Trophoblast cell (in vitro differentiated cells and primary cell): ENCODE results near the gene TTYH1.

Experiments used
- DNase-seq, 2 donors: peaks; one replicate each; pipeline ENCODE4 v3.0.0-alpha.2; 2016
- H2AFZ ChIP-seq: 2 replicates; pipeline ENCODE4 v1.6.1; 2013; ENCODE audit warnings: low read length, moderate library complexity, mild to moderate bottlenecking; ENCODE audit not compliant: insufficient read depth, poor library complexity
- H2AK5ac ChIP-seq: 2 replicates; pipeline ENCODE4 v1.6.1; 2013; ENCODE audit warnings: mild to moderate bottlenecking, low read length
- H2BK120ac ChIP-seq: 2 replicates; pipeline ENCODE4 v1.6.1; 2013; ENCODE audit warnings: low read length, mild to moderate bottlenecking, moderate library complexity; ENCODE audit not compliant: insufficient read depth, poor library complexity
- H2BK12ac ChIP-seq: 2 replicates; pipeline ENCODE4 v1.6.1; 2013; ENCODE audit warnings: mild to moderate bottlenecking, low read length, moderate library complexity
- H2BK5ac ChIP-seq: 2 replicates; pipeline ENCODE4 v1.6.1; 2013; ENCODE audit warnings: low read length, low read depth, moderate library complexity, mild to moderate bottlenecking; ENCODE audit not compliant: poor library complexity
- H3K14ac ChIP-seq: 2 replicates; pipeline ENCODE4 v1.6.1; 2013; ENCODE audit warnings: mild to moderate bottlenecking, low read length
- H3K18ac ChIP-seq: 2 replicates; pipeline ENCODE4 v1.6.1; 2013; ENCODE audit warnings: mild to moderate bottlenecking, low read length
- H3K23ac ChIP-seq: 2 replicates; pipeline ENCODE4 v1.6.1; 2013; ENCODE audit warnings: low read length
- H3K27ac ChIP-seq: 2 replicates; pipeline ENCODE4 v1.5.1; 2013; ENCODE audit warnings: low read depth, mild to moderate bottlenecking, inconsistent platforms, low read length, moderate library complexity
- H3K27me3 ChIP-seq: 2 replicates; pipeline ENCODE4 v1.6.1; 2013; ENCODE audit warnings: inconsistent platforms, mild to moderate bottlenecking, low read length, moderate library complexity; ENCODE audit not compliant: insufficient read depth
- H3K36me3 ChIP-seq, 2 experiments: 1 replicate in 1 of 2; 2 replicates in 1 of 2; pipeline ENCODE4 v1.6.1; 2013; ENCODE audit warnings: low read length in 2 of 2, mild to moderate bottlenecking in 2 of 2, moderate library complexity in 1 of 2; ENCODE audit not compliant: insufficient read depth in 2 of 2, control insufficient read depth in 1 of 2
- H3K4ac ChIP-seq: 2 replicates; pipeline ENCODE4 v1.6.1; 2013; ENCODE audit warnings: low read depth, mild to moderate bottlenecking, low read length, moderate library complexity
- H3K4me1 ChIP-seq, 2 experiments: 1 replicate in 1 of 2; 2 replicates in 1 of 2; pipeline ENCODE4 v1.6.1; 2013; ENCODE audit warnings: low read length in 2 of 2, mild to moderate bottlenecking in 2 of 2, moderate library complexity in 1 of 2; ENCODE audit not compliant: insufficient read depth in 2 of 2, control insufficient read depth in 1 of 2
- H3K4me2 ChIP-seq: 2 replicates; pipeline ENCODE4 v1.6.1; 2013; ENCODE audit warnings: inconsistent platforms, mild to moderate bottlenecking, low read length, moderate library complexity
- H3K4me3 ChIP-seq: 2 replicates; pipeline ENCODE4 v1.5.1; 2013; ENCODE audit warnings: mild to moderate bottlenecking, low read depth, low read length, inconsistent platforms
- H3K79me1 ChIP-seq: one replicate; pipeline ENCODE4 v1.6.1; 2013; ENCODE audit warnings: low read length
- H3K79me2 ChIP-seq: 2 replicates; pipeline ENCODE4 v1.6.1; 2013; ENCODE audit warnings: low read length, mild to moderate bottlenecking; ENCODE audit not compliant: control insufficient read depth, insufficient read depth, poor library complexity
- H3K9ac ChIP-seq: 2 replicates; pipeline ENCODE4 v1.6.1; 2013; ENCODE audit warnings: mild to moderate bottlenecking, low read length
- H3K9me3 ChIP-seq: 2 replicates; pipeline ENCODE4 v1.6.1; 2013; ENCODE audit warnings: low read depth, mild to moderate bottlenecking, control low read depth, inconsistent platforms, low read length; ENCODE audit not compliant: insufficient read depth
- H4K12ac ChIP-seq: 2 replicates; pipeline ENCODE4 v1.6.1; 2013; ENCODE audit warnings: low read depth, mild to moderate bottlenecking, low read length, moderate library complexity
- H4K8ac ChIP-seq: 2 replicates; pipeline ENCODE4 v1.6.1; 2013; ENCODE audit warnings: low read depth, mild to moderate bottlenecking, low read length, moderate library complexity
- H4K91ac ChIP-seq: one replicate; pipeline ENCODE4 v1.6.1; 2013; ENCODE audit warnings: low read depth, mild to moderate bottlenecking, low read length, moderate library complexity
- WGBS: extraction: QIAGEN DNeasy Blood & Tissue Kit; methylation state at CpG from one replicate; pipeline ENCODE4 v1.1.7; 2013; ENCODE audit warnings: missing lambda C conversion rate; ENCODE audit not compliant: insufficient read length, insufficient coverage; ENCODE audit errors: extremely low coverage; 5-methylcytosine and 5-hydroxymethylcytosine counted together

The TTYH1 gene

DNA sequence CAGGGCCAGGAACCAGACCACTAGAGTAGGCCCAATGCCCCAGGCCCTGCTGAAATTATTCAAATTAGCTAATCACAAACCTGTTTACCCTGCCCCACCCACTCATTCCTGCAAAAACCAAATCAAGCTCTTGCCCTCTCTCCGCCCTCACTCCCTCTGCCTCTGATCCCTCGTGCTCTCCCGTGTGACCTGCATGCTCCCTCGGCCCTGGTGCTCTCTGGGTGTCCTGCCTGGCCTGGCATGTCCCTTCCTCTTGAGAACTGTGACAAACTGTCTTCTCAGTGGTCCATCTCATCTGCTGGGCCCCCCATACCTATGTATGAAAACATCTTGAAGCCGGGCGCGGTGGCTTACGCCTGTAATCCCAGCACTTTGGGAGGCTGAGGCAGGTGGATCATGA, 12.2 kb upstream of the TTYH1 start:
- no CpG with 5 or more reads among the region's 8 CpGs for WGBS

DNA sequence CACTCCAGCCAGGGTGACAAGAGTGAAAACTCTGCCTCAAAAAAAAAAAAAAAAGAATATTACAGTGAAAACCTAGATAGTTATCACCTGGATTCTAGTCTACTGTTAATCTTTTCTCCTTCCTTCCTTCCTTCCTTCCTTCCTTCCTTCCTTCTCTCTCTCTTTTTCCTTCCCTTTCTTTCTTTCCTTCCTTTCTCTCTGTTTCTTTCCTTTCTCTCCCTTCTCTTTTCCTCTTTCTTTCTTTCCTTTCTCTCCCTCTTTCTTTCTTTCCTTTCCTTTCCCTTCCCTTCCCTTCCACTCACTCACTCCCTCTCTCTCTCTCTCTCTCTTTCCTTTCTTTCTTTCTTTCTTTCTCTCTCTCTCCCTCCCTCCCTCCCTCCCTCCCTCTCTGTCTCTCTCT, 9.6 kb upstream of the TTYH1 start:
- H3K27ac ChIP-seq, result no peak overlapping the region
- no peak overlapping the region for H3K14ac ChIP-seq
- H4K91ac ChIP-seq, result no peak overlapping the region
- no peak overlapping the region for H3K18ac ChIP-seq
- no peak for DNase-seq
- no peak overlapping the region for H2AK5ac ChIP-seq
- H3K79me1 ChIP-seq, result no peaks in the 10 kb centered on the region
- H3K27me3 ChIP-seq, result no peaks in the 10 kb centered on the region
- H3K79me2 ChIP-seq, result no peaks in the 10 kb centered on the region
- H3K23ac ChIP-seq, result no peak overlapping the region
- H3K4me2 ChIP-seq, result no peak overlapping the region
- H3K9me3 ChIP-seq, result no peaks in the 10 kb centered on the region
- H2BK12ac ChIP-seq, result no peak overlapping the region
- no peak overlapping the region for H3K4me3 ChIP-seq
- no peak overlapping the region for H2BK120ac ChIP-seq
- no peak overlapping the region for H4K8ac ChIP-seq
- H2AFZ ChIP-seq, result no peak overlapping the region
- H3K4ac ChIP-seq, result no peak overlapping the region
- no peaks in the 10 kb centered on the region for H3K36me3 ChIP-seq
- H2BK5ac ChIP-seq, result no peak overlapping the region
- H3K4me1 ChIP-seq, result no peaks in the 10 kb centered on the region
- no peak overlapping the region for H4K12ac ChIP-seq
- H3K9ac ChIP-seq, result no peak overlapping the region

More for the DNA sequence above, 12.2 kb upstream of the TTYH1 start:
- Histone ChIP-seq H3K79me2 (no peaks in the 10 kb centered on the region), H3K36me3 (no peaks in the 10 kb centered on the region), H2AFZ (no peak overlapping the region), H4K91ac (no peak overlapping the region), H2BK120ac (no peak overlapping the region), H3K4me2 (no peak overlapping the region), H2BK12ac (no peak overlapping the region), H2BK5ac (no peak overlapping the region), H3K14ac (no peak overlapping the region), H3K27me3 (no peaks in the 10 kb centered on the region), H2AK5ac (no peak overlapping the region), H3K18ac (no peak overlapping the region), H3K4ac (no peak overlapping the region), H3K9me3 (no peaks in the 10 kb centered on the region), H4K12ac (no peak overlapping the region), H3K79me1 (no peaks in the 10 kb centered on the region), H3K27ac (no peak overlapping the region), H3K23ac (no peak overlapping the region), H3K4me3 (no peak overlapping the region), H3K4me1 (no peaks in the 10 kb centered on the region), H4K8ac (no peak overlapping the region), H3K9ac (no peak overlapping the region)
- no peak for DNase-seq

DNA sequence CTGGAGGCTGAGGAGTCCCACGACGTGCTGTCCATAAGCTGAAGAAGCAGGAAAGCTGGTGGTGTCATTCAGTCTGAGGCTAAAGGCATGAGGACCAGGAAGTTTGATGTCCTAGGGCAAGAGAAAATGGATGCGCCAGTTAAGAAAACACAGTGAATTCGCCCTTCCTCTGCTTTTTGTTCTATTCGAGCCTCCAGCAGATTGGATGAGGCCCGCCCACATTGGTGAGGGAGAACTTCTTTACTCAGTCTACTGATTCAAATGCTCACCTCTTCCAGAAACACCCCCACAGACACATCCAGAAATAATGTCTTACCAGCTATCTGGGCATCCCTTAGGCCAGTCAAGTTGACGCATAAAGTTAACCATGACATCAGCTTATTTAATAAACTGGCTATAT, 7.5 kb upstream of the TTYH1 start:
- H2BK12ac ChIP-seq, result no peak overlapping the region
- no peak for DNase-seq
- no peak overlapping the region for H3K18ac ChIP-seq
- H3K79me1 ChIP-seq, result no peaks in the 10 kb centered on the region
- H3K4me3 ChIP-seq, result no peak overlapping the region
- H2AFZ ChIP-seq, result no peak overlapping the region
- no peak overlapping the region for H3K27ac ChIP-seq
- no peak overlapping the region for H4K91ac ChIP-seq
- H3K36me3 ChIP-seq, result no peaks in the 10 kb centered on the region
- no peaks in the 10 kb centered on the region for H3K4me1 ChIP-seq
- no CpG with 5 or more reads among the region's 7 CpGs for WGBS
- H3K14ac ChIP-seq, result no peak overlapping the region
- no peak overlapping the region for H3K23ac ChIP-seq
- no peak overlapping the region for H4K8ac ChIP-seq
- H3K79me2 ChIP-seq, result no peaks in the 10 kb centered on the region
- H2BK5ac ChIP-seq, result no peak overlapping the region
- no peak overlapping the region for H4K12ac ChIP-seq
- no peaks in the 10 kb centered on the region for H3K27me3 ChIP-seq
- H2BK120ac ChIP-seq, result no peak overlapping the region
- H3K9me3 ChIP-seq, result peaks cover under 1% of the 10 kb centered on the region
- no peak overlapping the region for H3K4me2 ChIP-seq
- H3K4ac ChIP-seq, result no peak overlapping the region
- H3K9ac ChIP-seq, result no peak overlapping the region
- H2AK5ac ChIP-seq, result no peak overlapping the region

DNA sequence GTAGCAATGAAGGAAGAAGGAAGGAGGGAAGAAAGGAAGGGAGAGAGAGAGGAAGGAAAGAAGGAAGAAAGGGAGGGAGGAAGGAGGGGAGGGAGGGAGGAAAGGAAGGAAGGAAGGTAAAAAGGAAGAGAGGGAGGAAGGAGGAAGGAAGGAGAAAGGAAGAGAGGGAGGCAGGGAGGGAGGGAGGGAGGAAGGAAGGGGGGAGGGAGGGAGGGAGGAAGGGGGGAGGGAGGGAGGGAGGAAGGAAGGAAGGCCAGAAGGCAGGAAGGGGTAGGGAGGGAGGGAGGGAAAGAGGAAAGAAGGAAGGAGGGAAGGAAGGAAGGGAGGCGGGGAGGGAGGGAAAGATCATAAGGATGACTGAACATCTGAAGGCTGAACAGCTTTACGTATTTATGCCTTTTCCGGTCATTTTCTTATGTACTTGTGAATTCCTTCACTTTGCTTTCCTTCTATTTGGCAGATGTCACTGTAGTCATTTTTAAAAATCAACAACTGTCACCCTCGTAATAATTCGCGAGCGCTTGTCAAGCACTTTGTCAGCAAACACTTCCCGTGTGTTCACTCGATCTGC, 6.7 kb upstream of the TTYH1 start:
- no peak overlapping the region for H4K8ac ChIP-seq
- no CpG with 5 or more reads among the region's 9 CpGs for WGBS

More for the DNA sequence above, 6.7 kb upstream of the TTYH1 start:
- Histone ChIP-seq H2BK120ac (no peak overlapping the region), H3K4me3 (no peak overlapping the region), H3K4me1 (no peaks in the 10 kb centered on the region), H3K9ac (no peak overlapping the region), H3K27me3 (no peaks in the 10 kb centered on the region), H3K79me2 (no peaks in the 10 kb centered on the region), H3K27ac (no peak overlapping the region), H3K4me2 (no peak overlapping the region), H3K79me1 (no peaks in the 10 kb centered on the region), H2AFZ (no peak overlapping the region), H3K4ac (no peak overlapping the region), H2BK5ac (no peak overlapping the region), H4K12ac (no peak overlapping the region), H4K91ac (no peak overlapping the region), H3K14ac (no peak overlapping the region), H2AK5ac (no peak overlapping the region), H3K9me3 (peaks cover 3% of the 10 kb centered on the region), H3K23ac (no peak overlapping the region), H3K18ac (no peak overlapping the region), H3K36me3 (no peaks in the 10 kb centered on the region), H2BK12ac (no peak overlapping the region)
- no peak for DNase-seq
